Activated T-cell treated with anti-CD3 and anti-CD28 coated beads, Interleukin-2, amount 50 U/mL, for 72 hours (primary cell): ENCODE measurements around the gene PHACTR1. TPM values are rescaled to one million over a fixed set of nuclear protein-coding genes. Genes with fewer than 3 reads are reported as not detected.
"Not testable (repeated sequence)": the region's sequence is repeated elsewhere in the genome, so short reads cannot be mapped to it uniquely, and the experiment has no call there.

ENCODE experiments used
- ATAC-seq, 2 donors: fragments of 150-1000 bp; cut with Tn5 transposase; replicated peaks in 1 of 2; 2 replicates each; pipeline ENCODE4 v1.10.0; 2021; ENCODE audit warnings: moderate library complexity in 2 of 2, mild to moderate bottlenecking in 1 of 2
- DNase-seq, 2 donors: peaks; one replicate each; pipeline ENCODE4 v3.0.0; 2021 to 2022; ENCODE audit warnings: mixed read lengths in 1 of 2
- H3K27ac Mint-ChIP-seq: one replicate; pipeline ENCODE4 v1.8.0; 2022; ENCODE audit warnings: mild to moderate bottlenecking, moderate library complexity, mixed read lengths
- H3K27me3 Mint-ChIP-seq: one replicate; pipeline ENCODE4 v1.8.0; 2022; ENCODE audit warnings: low read depth, mixed read lengths
- H3K36me3 Mint-ChIP-seq, 2 donors: one replicate each; pipeline ENCODE4 v1.8.0; 2022; ENCODE audit warnings: mixed read lengths in 2 of 2, mild to moderate bottlenecking in 1 of 2; ENCODE audit not compliant: insufficient read depth in 2 of 2
- H3K4me1 Mint-ChIP-seq: one replicate; pipeline ENCODE4 v1.8.0; 2022; ENCODE audit warnings: low read depth, mixed read lengths
- H3K4me3 Mint-ChIP-seq, 2 donors: one replicate each; pipeline ENCODE4 v1.8.0; 2022; ENCODE audit warnings: mild to moderate bottlenecking in 2 of 2, mixed read lengths in 2 of 2, moderate library complexity in 2 of 2
- H3K9me3 Mint-ChIP-seq, 2 donors: one replicate each; pipeline ENCODE4 v1.8.0; 2022; ENCODE audit warnings: mixed read lengths in 2 of 2
- total RNA-seq, 2 donors: library from RNA; stranded (reverse); gene quantifications; one replicate each; pipeline ENCODE4 v1.2.3, GENCODE V29; 2022

Gene PHACTR1
- total RNA-seq, 2 donors from 2014 or later, result 0.05 to 0.16 TPM

- DNase-seq, result no peak
- ATAC-seq, result no peak
- no peaks in the 10 kb centered on the region for H3K9me3 Mint-ChIP-seq
- H3K27me3 Mint-ChIP-seq, result no peaks in the 10 kb centered on the region
- H3K36me3 Mint-ChIP-seq, result no peaks in the 10 kb centered on the region
- H3K4me1 Mint-ChIP-seq, result no peaks in the 10 kb centered on the region
- no peak overlapping the region for H3K4me3 Mint-ChIP-seq
- no peak overlapping the region for H3K27ac Mint-ChIP-seq
Measured at GRCh38 chr6:13141387-13141786, 424.8 kb downstream of the PHACTR1 start.

GRCh38 chr6:13142611-13143010 lies 426.0 kb downstream of the PHACTR1 start:
- no peaks in the 10 kb centered on the region for H3K36me3 Mint-ChIP-seq
- H3K9me3 Mint-ChIP-seq, result no peaks in the 10 kb centered on the region
- ATAC-seq (no peak), DNase-seq (no peak)
- H3K4me1 Mint-ChIP-seq, result no peaks in the 10 kb centered on the region
- H3K27me3 Mint-ChIP-seq, result no peaks in the 10 kb centered on the region
- no peak overlapping the region for H3K4me3 Mint-ChIP-seq
- no peak overlapping the region for H3K27ac Mint-ChIP-seq

DNA sequence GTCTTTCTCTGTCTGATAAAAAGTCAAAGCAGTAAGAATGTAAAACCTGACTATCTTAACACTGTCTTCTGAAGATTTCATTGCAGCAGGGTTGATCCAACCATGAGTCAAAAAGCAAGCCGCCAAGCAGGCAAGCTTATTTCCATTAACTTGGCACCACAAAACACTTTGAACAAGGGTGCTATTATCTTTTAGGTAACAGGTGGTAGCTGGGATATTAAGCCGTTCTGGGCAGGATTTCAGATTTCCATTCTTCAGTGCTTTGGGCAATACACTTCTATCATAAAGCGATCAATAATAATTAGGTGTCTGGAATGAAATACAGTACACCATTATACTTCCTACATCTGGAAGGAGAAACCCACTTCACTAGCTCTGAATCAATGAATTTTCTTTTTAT lies 429.9 kb downstream of the PHACTR1 start:
- no peak overlapping the region for H3K27ac Mint-ChIP-seq
- no peaks in the 10 kb centered on the region for H3K4me1 Mint-ChIP-seq
- no peak for DNase-seq
- no peak overlapping the region for H3K4me3 Mint-ChIP-seq
- no peaks in the 10 kb centered on the region for H3K36me3 Mint-ChIP-seq
- no peaks in the 10 kb centered on the region for H3K9me3 Mint-ChIP-seq
- H3K27me3 Mint-ChIP-seq, result peaks cover 2% of the 10 kb centered on the region
- no peak for ATAC-seq

DNA sequence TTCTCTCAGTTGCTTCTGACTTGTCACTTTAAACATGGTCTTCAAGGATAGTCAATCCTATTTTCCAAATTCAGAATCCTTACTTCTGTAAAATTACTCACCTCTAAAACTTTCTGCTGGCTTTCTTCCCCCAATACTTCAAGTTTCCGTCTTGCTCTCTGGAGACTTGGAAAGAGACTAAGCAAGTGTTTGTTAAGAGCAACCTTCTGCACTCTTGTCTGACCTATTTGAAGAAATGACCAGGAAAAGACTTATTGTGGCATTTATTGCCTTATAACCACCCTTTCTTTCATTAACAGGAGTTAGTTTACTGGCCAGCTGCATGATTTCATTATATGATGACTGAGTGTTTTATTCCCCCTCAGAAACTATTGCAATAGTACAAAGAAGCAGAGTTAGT lies 430.8 kb downstream of the PHACTR1 start:
- ATAC-seq (no peak), DNase-seq (no peak)
- Mint-ChIP-seq H3K27me3 (peaks cover 5% of the 10 kb centered on the region), H3K4me3 (no peak overlapping the region), H3K4me1 (no peaks in the 10 kb centered on the region), H3K36me3 (no peaks in the 10 kb centered on the region), H3K27ac (no peak overlapping the region), H3K9me3 (no peaks in the 10 kb centered on the region)

DNA sequence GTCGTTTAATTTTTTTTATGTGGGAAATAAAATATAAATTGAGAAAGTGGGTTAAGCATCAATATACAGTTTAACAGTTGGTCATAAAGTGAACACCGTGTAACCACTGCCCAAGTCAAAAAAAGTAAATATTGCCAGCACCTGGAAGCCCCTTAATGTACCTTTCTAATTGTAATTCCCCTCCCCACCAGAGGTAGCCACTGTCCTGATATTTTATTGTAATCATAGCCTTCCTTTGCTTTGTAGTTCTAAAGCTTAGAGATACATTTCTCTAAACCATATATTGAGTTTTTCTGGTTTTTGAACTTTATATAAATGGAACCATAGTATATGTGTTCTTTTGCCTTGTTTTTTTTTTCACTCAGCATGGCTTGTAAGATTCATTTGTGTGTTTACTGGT lies 431.2 kb downstream of the PHACTR1 start:
- Mint-ChIP-seq H3K36me3 (no peaks in the 10 kb centered on the region), H3K9me3 (no peaks in the 10 kb centered on the region), H3K4me1 (no peaks in the 10 kb centered on the region), H3K27ac (no peak overlapping the region), H3K4me3 (no peak overlapping the region), H3K27me3 (peaks cover 5% of the 10 kb centered on the region)
- no peak for ATAC-seq
- no peak for DNase-seq

- DNase-seq, result no peak
- peaks cover 5% of the 10 kb centered on the region for H3K27me3 Mint-ChIP-seq
- no peak overlapping the region for H3K4me3 Mint-ChIP-seq
- ATAC-seq, result no peak
- no peaks in the 10 kb centered on the region for H3K9me3 Mint-ChIP-seq
- H3K4me1 Mint-ChIP-seq, result no peaks in the 10 kb centered on the region
- H3K27ac Mint-ChIP-seq, result no peak overlapping the region
- no peaks in the 10 kb centered on the region for H3K36me3 Mint-ChIP-seq
Measured at GRCh38 chr6:13152764-13153163, 436.2 kb downstream of the PHACTR1 start.

GRCh38 chr6:13156381-13156780 lies 439.8 kb downstream of the PHACTR1 start:
- peaks cover 20% of the 10 kb centered on the region for H3K27me3 Mint-ChIP-seq
- DNase-seq (no peak), ATAC-seq (no peak)
- H3K27ac Mint-ChIP-seq, result no peak overlapping the region
- no peaks in the 10 kb centered on the region for H3K9me3 Mint-ChIP-seq
- no peaks in the 10 kb centered on the region for H3K4me1 Mint-ChIP-seq
- no peaks in the 10 kb centered on the region for H3K36me3 Mint-ChIP-seq
- no peak overlapping the region for H3K4me3 Mint-ChIP-seq

DNA sequence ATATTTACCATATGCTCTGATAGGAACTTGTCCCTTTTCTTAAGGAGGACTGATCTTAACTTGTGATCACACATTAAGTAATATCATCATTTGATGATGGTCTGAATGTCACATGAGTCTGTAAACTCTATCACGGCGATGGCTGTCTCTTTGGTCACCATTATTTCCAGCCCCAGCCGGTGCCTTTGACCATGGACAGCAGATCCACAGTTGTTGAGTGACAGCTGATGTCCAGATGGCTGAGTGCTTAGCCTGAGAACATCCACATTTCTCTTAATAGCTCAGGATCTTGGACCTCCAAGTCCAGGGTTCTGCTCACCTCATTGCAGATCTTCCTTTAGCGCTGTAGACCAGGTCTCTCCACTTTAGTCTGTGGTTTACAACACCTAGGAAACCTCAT lies 440.7 kb downstream of the PHACTR1 start:
- Mint-ChIP-seq H3K9me3 (no peaks in the 10 kb centered on the region), H3K27me3 (peaks cover 21% of the 10 kb centered on the region), H3K36me3 (no peaks in the 10 kb centered on the region), H3K27ac (no peak overlapping the region), H3K4me3 (no peak overlapping the region), H3K4me1 (no peaks in the 10 kb centered on the region)
- no peak for DNase-seq
- ATAC-seq, result no peak

- ATAC-seq (no peak), DNase-seq (no peak)
- H3K27me3 Mint-ChIP-seq, result peaks cover 21% of the 10 kb centered on the region
- no peak overlapping the region for H3K4me3 Mint-ChIP-seq
- H3K27ac Mint-ChIP-seq, result no peak overlapping the region
- no peaks in the 10 kb centered on the region for H3K4me1 Mint-ChIP-seq
- H3K36me3 Mint-ChIP-seq, result no peaks in the 10 kb centered on the region
- no peaks in the 10 kb centered on the region for H3K9me3 Mint-ChIP-seq
Measured at GRCh38 chr6:13159300-13159699, 442.7 kb downstream of the PHACTR1 start.

DNA sequence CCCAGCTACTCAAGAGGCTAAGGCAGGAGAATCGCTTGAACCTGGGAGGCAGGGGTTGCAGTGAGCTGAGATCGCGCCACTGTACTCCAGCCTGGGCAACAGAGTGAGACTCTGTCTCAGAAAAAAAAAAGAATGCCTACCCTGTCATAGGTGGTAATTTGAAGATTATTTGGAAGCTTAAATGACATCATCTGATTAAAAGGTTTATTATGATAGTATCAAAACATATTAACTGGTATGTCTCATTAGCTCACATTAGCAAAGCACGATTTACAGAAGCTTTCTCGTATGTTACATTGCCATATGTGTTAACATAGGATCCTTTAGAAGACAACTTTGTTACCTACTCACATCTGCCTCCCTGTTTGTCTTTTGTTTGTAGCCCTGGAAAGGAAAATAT lies 443.3 kb downstream of the PHACTR1 start:
- not testable (repeated sequence) for H3K27ac Mint-ChIP-seq, H3K4me1 Mint-ChIP-seq, H3K9me3 Mint-ChIP-seq, DNase-seq, H3K4me3 Mint-ChIP-seq, H3K36me3 Mint-ChIP-seq, ATAC-seq
- peaks cover 21% of the 10 kb centered on the region for H3K27me3 Mint-ChIP-seq

DNA sequence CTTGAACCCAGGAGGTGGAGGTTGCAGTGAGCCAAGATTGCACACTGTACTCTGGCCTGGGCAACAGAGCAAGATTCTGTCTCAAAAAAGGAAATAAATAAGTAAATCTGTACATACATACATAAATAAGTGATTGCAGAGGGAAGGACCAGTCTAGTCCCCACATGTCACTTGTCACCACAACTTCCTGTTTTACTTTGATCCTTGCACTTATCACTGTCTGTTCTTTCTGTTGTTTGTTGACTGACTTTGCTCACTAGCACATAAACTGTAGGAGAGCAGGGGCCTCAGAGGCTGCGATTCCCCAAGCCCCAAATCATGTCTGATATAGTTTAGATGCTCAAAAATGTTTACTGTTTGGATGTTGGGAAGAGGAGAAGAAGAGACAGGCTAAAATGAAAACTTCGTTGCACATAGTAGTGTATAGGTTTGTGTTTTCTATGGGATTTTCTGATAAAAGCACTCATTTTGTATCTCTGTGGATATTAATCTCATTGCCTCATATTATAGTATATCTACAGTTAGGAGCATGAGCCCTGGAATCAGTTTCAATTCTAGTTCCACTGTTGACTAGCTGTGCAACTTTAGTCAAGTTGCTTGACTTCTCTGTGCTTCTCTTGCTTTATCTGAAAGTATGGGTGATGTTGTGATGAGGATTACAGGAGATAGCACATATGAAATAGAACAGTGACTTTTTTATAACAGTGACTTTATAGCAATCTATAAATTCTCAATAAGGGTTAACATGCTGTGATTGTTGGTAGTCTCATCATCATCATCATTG lies 446.8 kb downstream of the PHACTR1 start:
- Mint-ChIP-seq H3K9me3 (no peaks in the 10 kb centered on the region), H3K27me3 (peaks cover 18% of the 10 kb centered on the region)
- ATAC-seq, result no peak

DNA sequence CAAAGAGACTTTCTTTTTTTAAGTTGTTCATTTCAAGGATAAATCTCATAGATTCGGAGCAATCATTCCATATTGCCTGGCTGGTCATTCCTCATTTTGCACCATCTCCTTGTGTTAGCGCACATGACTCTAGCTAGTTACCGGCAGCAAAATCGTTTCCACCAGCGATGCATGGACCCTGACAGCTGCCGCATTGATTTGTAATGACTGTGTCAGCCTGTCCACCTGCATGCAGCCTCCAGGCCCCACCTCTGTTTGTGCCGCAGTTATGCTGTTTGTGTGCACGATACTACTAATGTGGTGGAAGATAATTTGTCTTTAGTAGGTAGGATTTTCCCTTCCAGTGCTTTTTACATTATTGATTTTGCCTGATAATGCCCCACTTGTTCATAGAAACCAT lies 447.7 kb downstream of the PHACTR1 start:
- no peak overlapping the region for H3K4me3 Mint-ChIP-seq
- H3K27me3 Mint-ChIP-seq, result peaks cover 18% of the 10 kb centered on the region
- H3K36me3 Mint-ChIP-seq, result no peaks in the 10 kb centered on the region
- no peaks in the 10 kb centered on the region for H3K9me3 Mint-ChIP-seq
- no peak for DNase-seq
- no peaks in the 10 kb centered on the region for H3K4me1 Mint-ChIP-seq
- no peak for ATAC-seq
- no peak overlapping the region for H3K27ac Mint-ChIP-seq

More for the DNA sequence above, 446.8 kb downstream of the PHACTR1 start:
- DNase-seq, result no peak
- no peaks in the 10 kb centered on the region for H3K4me1 Mint-ChIP-seq
- H3K36me3 Mint-ChIP-seq, result no peaks in the 10 kb centered on the region
- no peak overlapping the region for H3K27ac Mint-ChIP-seq
- H3K4me3 Mint-ChIP-seq, result no peak overlapping the region

- Mint-ChIP-seq H3K4me1 (no peaks in the 10 kb centered on the region), H3K36me3 (no peaks in the 10 kb centered on the region), H3K27ac (no peak overlapping the region), H3K4me3 (no peak overlapping the region), H3K9me3 (no peaks in the 10 kb centered on the region), H3K27me3 (peaks cover 22% of the 10 kb centered on the region)
- ATAC-seq, result no peak
- no peak for DNase-seq
Measured at GRCh38 chr6:13165502-13166172, 449.1 kb downstream of the PHACTR1 start.

DNA sequence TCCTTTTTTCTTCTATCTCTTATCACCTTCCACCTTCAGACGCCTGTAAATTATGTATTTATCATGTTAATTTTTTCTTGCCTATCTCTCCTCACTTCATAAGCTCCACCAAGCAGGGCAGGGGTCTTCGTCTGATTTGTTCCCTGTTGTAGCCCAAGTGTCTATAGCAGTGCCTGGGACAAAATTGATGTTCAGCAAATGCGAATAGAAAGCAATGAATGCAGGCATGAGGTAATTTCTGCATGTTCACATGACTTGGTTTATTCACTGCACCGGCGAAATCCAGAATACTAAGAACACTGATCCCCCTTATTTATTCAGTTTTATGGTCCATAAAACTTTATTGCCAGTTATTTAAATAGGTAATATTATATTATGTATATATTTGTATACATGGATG lies 449.7 kb downstream of the PHACTR1 start:
- Mint-ChIP-seq H3K27me3 (peaks cover 19% of the 10 kb centered on the region), H3K9me3 (no peaks in the 10 kb centered on the region), H3K4me1 (no peaks in the 10 kb centered on the region), H3K36me3 (no peaks in the 10 kb centered on the region), H3K27ac (no peak overlapping the region), H3K4me3 (no peak overlapping the region)
- ATAC-seq (no peak), DNase-seq (no peak)
